ENCODE measurements around the gene WNT7A.
"Not testable (repeated sequence)": the region's sequence is repeated elsewhere in the genome, so short reads cannot be mapped to it uniquely, and the experiment has no call there.

The WNT7A gene

GRCh38 chr3:13865106-13865505 lies 14.8 kb downstream of the WNT7A start:
- DNase-seq (ENCODE audit: low spot score) = no peak

DNA sequence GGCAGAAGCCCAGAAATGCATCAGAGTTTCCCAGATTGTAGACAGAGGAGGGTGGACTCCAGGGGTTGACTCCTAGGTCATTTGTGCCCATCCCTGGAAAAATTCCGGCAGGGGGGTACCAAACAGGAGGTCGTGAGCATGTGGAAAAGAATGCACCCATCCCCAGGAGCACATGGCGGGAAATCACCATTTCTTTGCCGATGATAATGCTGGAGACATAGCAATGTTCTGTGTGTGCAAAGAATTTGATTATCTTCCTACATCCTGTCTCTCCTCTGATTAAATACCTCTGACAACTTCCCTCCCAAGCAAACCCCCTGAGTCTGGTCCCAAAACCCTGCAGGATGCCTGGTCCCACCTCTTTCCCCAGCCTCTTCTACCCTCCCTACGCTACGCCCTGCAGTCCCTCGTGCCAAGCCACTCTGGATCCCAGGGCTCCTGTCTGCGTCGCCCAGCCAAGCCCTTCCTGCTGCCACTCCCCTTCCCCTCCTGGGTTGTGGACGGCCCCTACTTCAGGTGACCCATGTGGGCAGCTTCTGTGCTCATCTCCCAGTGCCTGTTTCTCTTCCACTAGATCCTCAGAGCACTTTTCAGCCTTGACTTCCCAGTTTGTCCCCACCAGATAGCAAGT lies 15.8 kb downstream of the WNT7A start:
- no peak for DNase-seq (ENCODE audit: low spot score)

- DNase-seq (ENCODE audit: low spot score) = no peak
Observed at GRCh38 chr3:13863382-13863952, 16.4 kb downstream of the WNT7A start.

GRCh38 chr3:13861461-13861860 lies 18.4 kb downstream of the WNT7A start:
- DNase-seq (ENCODE audit: low spot score) = no peak

- no peak for DNase-seq (ENCODE audit: low spot score)
Observed at GRCh38 chr3:13860001-13860400, 19.9 kb downstream of the WNT7A start.

DNA sequence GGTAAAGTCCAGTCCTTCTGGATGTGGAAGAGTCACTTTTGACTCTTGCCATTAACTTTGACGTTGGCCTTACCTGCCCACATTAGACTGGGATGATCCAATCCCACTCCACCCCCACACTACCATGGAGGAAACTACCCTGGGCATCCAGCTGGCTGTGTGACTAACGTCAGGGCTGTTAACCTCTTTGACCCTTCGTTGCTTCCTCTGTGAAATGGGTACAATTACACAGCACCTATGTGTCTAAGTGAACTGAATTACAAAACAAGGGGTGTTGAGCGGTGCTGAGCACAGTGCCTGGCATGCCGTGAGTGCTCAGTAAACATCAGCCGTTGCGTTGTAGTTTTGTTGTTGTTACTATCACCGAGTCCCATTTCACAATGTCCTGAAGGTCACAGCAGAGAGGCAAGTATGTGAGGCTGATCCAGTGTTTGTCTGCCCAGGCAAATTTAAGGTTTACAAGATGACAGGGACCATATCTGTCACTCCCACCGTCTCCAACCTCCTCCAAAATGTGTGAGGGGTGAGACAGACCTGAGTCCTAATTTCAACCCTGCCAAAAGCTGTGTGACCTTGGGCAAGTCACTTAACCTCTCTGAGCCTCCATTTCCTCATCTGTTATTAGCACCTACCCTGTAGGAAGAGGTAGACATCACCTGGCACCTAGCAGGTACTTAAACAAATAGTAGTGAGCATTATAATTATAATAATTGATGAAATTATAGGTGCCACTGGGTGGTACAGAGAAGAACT lies 20.9 kb downstream of the WNT7A start:
- no peak for DNase-seq (ENCODE audit: low spot score)

DNA sequence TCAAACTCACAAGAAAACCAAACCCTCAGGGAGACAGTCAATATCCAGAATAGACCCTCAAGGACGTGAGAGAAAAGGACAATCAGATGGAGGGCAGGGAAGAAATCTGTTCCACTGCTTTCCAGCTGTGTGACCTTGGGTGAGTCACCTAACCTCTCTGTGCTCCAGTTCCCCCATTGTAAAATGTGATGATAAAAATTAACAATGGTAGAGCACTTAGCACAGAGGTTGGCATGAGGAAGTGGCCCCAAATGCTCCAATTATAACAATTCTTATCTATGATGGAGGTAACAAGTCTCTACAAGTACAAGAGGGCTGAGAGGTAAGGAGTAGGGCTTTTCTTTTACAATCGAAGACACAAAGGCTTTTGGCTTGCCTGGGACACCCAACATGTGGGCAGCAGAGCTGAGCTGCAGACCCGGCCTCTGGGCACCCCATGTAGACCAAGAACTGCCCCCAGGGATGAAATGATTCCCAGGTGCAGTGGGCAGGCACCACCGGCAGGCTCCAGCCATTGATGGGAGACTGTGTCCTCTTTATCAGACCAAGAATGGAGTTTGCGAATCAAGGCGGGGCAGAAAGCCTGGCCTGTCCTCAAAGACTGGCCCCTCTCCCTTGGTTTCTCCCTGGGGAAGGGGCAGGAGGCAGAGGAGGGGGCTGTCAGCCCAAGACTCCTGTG lies 22.0 kb downstream of the WNT7A start:
- no peak for DNase-seq (ENCODE audit: low spot score)

GRCh38 chr3:13856628-13857027 lies 23.2 kb downstream of the WNT7A start:
- not testable (repeated sequence) for DNase-seq (ENCODE audit: low spot score)

DNA sequence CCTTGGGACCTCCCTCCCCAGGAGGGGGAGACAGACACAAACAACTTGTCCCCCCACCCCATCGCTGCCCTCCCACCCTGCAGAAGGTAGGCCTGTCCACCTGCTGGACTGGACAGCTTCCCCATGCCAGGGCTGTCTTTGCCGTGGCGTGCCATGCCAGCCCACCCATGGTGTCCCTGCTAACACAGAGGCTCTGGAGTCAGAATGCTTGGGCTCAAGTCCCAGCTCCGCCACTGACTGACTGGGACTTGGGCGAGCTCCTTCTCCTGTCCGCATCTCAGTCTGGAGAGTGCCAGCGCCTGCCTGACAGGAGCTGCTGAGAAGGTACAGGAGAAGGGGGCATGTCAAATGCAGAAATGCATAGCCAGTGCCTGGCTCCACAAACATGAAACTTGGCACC lies 23.9 kb downstream of the WNT7A start:
- no peak for DNase-seq (ENCODE audit: low spot score)

DNA sequence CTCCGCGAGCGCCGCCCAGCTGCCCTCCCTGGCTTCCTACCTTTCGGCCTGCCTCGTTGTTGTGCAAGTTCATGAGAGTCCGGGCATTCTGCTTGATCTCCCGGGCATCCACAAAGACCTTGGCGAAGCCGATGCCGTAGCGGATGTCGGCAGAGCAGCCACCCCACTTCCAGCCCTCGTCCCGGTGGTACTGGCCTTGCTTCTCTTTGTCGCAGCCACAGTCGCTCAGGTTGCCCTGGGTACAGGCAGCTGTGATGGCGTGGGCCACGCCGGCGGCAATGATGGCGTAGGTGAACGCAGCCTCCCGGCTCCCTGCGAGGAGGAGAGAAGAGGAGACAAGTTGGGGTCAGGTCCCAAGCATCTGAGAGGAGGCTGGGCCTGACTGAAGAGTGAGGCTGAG lies 25.4 kb downstream of the WNT7A start:
- DNase-seq (ENCODE audit: low spot score) = no peak

GRCh38 chr3:13853978-13854296 lies 25.9 kb downstream of the WNT7A start:
- no peak for DNase-seq (ENCODE audit: low spot score)

DNA sequence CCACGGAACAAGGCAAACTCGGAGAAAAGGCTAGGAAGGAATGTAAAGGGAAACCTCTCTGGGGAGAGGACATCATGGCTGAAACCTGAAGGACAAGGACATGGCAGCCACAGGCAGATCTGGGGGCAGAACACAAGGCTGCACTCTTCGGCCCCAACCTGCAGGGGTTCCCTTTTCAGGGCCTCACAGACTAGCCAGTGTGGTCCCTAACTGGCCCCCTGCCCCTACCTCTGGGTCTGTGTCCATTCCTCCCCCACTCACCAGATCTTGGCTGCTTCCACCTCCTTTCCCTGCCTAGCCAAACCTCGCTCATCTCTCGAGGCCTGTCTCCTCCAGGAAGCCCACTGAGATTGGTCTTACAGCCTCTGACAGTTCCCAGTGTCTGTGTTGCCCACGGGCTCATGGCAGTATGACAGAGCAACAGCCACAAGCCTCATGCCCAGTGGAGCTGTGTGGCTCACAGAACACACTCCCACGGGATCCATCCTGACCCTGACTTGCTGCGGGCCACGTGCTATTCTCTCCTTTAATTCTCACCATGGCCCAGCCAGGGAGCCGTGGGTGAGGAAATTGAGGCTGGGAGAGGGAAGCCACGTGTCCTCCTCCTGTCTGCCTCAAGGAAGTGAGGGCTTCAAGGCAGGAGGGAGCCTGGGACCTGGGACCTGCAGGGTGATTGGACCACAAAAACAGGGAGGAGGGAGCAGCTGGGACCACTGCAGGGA lies 26.5 kb downstream of the WNT7A start:
- DNase-seq (ENCODE audit: low spot score) = no peak

GRCh38 chr3:13852638-13853009 lies 27.2 kb downstream of the WNT7A start:
- no peak for DNase-seq (ENCODE audit: low spot score)

GRCh38 chr3:13851997-13852637 lies 27.8 kb downstream of the WNT7A start:
- no peak for DNase-seq (ENCODE audit: low spot score)

GRCh38 chr3:13851091-13851849 lies 28.6 kb downstream of the WNT7A start:
- DNase-seq (ENCODE audit: low spot score) = no peak

DNA sequence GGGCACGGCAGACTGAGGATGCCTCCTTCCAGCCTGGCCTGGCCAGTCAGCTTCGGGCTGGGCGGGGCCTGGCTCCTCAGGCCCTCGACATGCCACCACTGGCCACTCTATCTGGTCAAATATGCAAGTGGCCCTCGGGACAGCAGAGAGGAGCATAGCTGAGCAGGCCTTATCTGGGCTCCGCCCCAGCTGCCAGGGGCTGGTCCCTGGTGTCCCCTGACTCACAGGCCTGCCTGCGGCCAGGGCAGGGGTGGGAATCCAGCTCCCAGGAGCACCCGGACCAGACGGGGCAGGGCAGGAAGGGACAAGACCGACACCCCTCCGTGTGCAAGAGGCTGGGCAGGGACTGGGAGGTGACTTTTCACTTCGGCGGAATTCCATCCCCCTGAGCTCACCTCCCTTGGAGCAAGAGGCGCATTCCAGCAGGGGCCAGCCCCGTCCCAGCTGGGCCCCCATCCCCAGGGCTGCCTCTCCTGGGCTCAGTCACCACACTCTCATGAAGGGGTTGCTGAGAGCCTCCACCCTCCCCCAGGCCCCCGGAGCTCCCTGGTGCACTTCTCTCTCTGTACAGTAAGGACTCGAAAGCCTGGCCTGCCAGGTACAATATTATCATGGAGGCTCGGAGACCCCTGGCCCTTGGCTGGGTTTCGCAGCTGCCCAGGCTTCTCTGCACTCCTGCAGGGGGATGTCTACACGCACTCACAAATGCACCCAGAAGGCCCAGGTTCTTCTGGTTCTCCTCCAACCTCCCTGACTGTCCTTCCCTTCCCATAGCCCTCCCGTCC lies 29.5 kb downstream of the WNT7A start:
- no peak for DNase-seq (ENCODE audit: low spot score)

DNA sequence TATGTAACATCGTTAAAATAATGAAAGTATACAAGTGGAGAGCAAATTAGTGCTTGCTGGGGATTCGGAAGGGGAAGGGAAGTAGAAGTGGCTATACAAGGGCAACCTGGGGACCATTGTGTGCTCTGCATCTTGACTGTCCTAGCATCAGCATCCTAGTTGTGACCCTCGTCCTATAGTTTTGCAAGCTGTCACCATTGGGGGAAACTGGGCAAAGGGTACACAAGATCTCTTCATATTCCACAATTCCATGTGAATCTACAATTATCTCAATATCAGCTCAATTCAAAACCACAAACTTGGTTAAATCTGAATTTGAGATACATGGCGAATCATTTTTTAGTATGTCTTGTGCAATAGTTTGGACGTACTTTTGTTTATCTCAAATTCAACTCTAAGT lies 30.9 kb downstream of the WNT7A start:
- no peak for DNase-seq (ENCODE audit: low spot score)

GRCh38 chr3:13846716-13847570 lies 32.9 kb downstream of the WNT7A start:
- DNase-seq (ENCODE audit: low spot score) = no peak

- DNase-seq (ENCODE audit: low spot score) = no peak
Observed at GRCh38 chr3:13846238-13846637, 33.6 kb downstream of the WNT7A start.

Data from putamen (tissue), 1 donor.